Measurements from ENCODE around the gene LRRC26.

The LRRC26 gene

GRCh38 chr9:137183980-137184595 is 14.2 kb upstream of the LRRC26 start:
- no peak for DNase-seq

- DNase-seq = no peak
Observed at GRCh38 chr9:137182836-137183235, 13.0 kb upstream of the LRRC26 start.

GRCh38 chr9:137181680-137182079 is 11.8 kb upstream of the LRRC26 start:
- no peak for DNase-seq

- DNase-seq = no peak
Observed at GRCh38 chr9:137180491-137180890, 10.6 kb upstream of the LRRC26 start.

- DNase-seq = no peak
Observed at GRCh38 chr9:137179761-137180160, 9.9 kb upstream of the LRRC26 start.

GRCh38 chr9:137178939-137179630 is 9.2 kb upstream of the LRRC26 start:
- DNase-seq = no peak

- DNase-seq = no peak
Observed at GRCh38 chr9:137178201-137178938, 8.5 kb upstream of the LRRC26 start.

GRCh38 chr9:137176302-137177182 is 6.7 kb upstream of the LRRC26 start:
- peak; percentile 52 for DNase-seq

- DNase-seq = no peak
Observed at GRCh38 chr9:137175345-137175961, 5.6 kb upstream of the LRRC26 start.

GRCh38 chr9:137174722-137175293 is 5.0 kb upstream of the LRRC26 start:
- no peak for DNase-seq

GRCh38 chr9:137173796-137174664 is 4.2 kb upstream of the LRRC26 start:
- no peak for DNase-seq

- DNase-seq = peak; percentile 13
Observed at GRCh38 chr9:137172901-137173795, 3.3 kb upstream of the LRRC26 start.

GRCh38 chr9:137171149-137171900 is 1.5 kb upstream of the LRRC26 start:
- no peak for DNase-seq

GRCh38 chr9:137170486-137171148 is 766 bp upstream of the LRRC26 start:
- no peak for DNase-seq

- DNase-seq = peak; percentile 91
Observed at GRCh38 chr9:137168904-137169856, 671 bp downstream of the LRRC26 start.

- no peak for DNase-seq
Observed at GRCh38 chr9:137168573-137168903, 1.3 kb downstream of the LRRC26 start.

- DNase-seq = peak; percentile 9
Observed at GRCh38 chr9:137167747-137168572, 1.9 kb downstream of the LRRC26 start.

Data from NCI-H510A treated with DMSO at 0.1 percent for 48 hours (cell line).